ENCODE data around the gene CIITA. TPM values are rescaled to one million over a fixed set of nuclear protein-coding genes. Genes with fewer than 3 reads are reported as not detected.

Gene CIITA
- total RNA-seq, 1 experiment from 2014 or later, result 0.26 TPM

DNA sequence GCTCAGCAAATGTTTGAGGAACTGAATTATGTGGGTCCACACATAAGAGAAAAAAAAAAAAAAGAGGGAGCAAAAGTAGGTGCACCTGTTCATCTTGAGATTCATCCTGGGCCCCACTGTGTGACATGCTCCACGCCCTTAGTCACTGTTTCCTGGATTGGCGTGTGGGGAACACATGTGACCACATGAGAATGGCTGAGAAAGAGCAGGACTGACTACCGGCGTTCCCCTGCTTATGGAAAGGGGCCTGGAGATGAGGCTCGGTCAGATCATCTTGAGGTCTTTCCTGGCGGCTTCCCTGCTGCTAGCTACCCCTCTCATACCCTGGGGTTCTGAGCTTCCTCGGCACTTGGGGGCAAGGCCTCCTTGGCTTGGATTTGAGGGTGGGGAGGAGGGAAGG, 61.3 kb downstream of the CIITA start:
- no peaks in the 10 kb centered on the region for H3K9me3 Mint-ChIP-seq
- TF ChIP-seq RELA (CRISPR knock-in tag; IDR thresholded peaks at IDR 0.05; ENCODE audit: borderline replicate concordance), result no peak
- no peak for TF ChIP-seq RORB (CRISPR knock-in tag; IDR thresholded peaks at IDR 0.05)
- no peak for TF ChIP-seq NFE2L1 (CRISPR knock-in tag; IDR thresholded peaks at IDR 0.05)
- no peak for TF ChIP-seq FOXK1 (CRISPR knock-in tag; IDR thresholded peaks at IDR 0.05)
- TF ChIP-seq SMAD3 (CRISPR knock-in tag; IDR thresholded peaks at IDR 0.05; ENCODE audit: borderline replicate concordance), result no peak
- no peak for TF ChIP-seq PREB (CRISPR knock-in tag; IDR thresholded peaks at IDR 0.05; ENCODE audit: borderline replicate concordance)
- TF ChIP-seq HMGA2 (CRISPR knock-in tag; IDR thresholded peaks at IDR 0.05), result no peak
- no peak for TF ChIP-seq NFATC4 (CRISPR knock-in tag; IDR thresholded peaks at IDR 0.05)
- TF ChIP-seq CREM (CRISPR knock-in tag; IDR thresholded peaks at IDR 0.05), result no peak
- TF ChIP-seq HMGXB4 (CRISPR knock-in tag; IDR thresholded peaks at IDR 0.05), result no peak
- no peak for TF ChIP-seq ZNF532 (CRISPR knock-in tag; IDR thresholded peaks at IDR 0.05; ENCODE audit: borderline replicate concordance)
- no peak for TF ChIP-seq MYBL2 (CRISPR knock-in tag; IDR thresholded peaks at IDR 0.05)
- TF ChIP-seq ZNF416 (CRISPR knock-in tag; IDR thresholded peaks at IDR 0.05), result no peak
- no peak for TF ChIP-seq ZNF396 (CRISPR knock-in tag; IDR thresholded peaks at IDR 0.05; ENCODE audit: borderline replicate concordance)
- TF ChIP-seq, protein P1, sequence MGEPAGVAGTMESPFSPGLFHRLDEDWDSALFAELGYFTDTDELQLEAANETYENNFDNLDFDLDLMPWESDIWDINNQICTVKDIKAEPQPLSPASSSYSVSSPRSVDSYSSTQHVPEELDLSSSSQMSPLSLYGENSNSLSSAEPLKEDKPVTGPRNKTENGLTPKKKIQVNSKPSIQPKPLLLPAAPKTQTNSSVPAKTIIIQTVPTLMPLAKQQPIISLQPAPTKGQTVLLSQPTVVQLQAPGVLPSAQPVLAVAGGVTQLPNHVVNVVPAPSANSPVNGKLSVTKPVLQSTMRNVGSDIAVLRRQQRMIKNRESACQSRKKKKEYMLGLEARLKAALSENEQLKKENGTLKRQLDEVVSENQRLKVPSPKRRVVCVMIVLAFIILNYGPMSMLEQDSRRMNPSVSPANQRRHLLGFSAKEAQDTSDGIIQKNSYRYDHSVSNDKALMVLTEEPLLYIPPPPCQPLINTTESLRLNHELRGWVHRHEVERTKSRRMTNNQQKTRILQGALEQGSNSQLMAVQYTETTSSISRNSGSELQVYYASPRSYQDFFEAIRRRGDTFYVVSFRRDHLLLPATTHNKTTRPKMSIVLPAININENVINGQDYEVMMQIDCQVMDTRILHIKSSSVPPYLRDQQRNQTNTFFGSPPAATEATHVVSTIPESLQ (CRISPR knock-in tag; IDR thresholded peaks at IDR 0.05), result no peak
- no peak for TF ChIP-seq ZNF425 (CRISPR knock-in tag; conservative IDR thresholded peaks at IDR 0.05)
- TF ChIP-seq, protein P2, sequence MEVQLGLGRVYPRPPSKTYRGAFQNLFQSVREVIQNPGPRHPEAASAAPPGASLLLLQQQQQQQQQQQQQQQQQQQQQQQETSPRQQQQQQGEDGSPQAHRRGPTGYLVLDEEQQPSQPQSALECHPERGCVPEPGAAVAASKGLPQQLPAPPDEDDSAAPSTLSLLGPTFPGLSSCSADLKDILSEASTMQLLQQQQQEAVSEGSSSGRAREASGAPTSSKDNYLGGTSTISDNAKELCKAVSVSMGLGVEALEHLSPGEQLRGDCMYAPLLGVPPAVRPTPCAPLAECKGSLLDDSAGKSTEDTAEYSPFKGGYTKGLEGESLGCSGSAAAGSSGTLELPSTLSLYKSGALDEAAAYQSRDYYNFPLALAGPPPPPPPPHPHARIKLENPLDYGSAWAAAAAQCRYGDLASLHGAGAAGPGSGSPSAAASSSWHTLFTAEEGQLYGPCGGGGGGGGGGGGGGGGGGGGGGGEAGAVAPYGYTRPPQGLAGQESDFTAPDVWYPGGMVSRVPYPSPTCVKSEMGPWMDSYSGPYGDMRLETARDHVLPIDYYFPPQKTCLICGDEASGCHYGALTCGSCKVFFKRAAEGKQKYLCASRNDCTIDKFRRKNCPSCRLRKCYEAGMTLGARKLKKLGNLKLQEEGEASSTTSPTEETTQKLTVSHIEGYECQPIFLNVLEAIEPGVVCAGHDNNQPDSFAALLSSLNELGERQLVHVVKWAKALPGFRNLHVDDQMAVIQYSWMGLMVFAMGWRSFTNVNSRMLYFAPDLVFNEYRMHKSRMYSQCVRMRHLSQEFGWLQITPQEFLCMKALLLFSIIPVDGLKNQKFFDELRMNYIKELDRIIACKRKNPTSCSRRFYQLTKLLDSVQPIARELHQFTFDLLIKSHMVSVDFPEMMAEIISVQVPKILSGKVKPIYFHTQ (CRISPR knock-in tag; IDR thresholded peaks at IDR 0.05), result no peak
- H3K36me3 Mint-ChIP-seq, result peaks cover 16% of the 10 kb centered on the region; the same call in 1 of the 2 replicates
- ATAC-seq (no peak), DNase-seq (ENCODE audit: low spot score) (no peak)
- peaks cover 1% of the 10 kb centered on the region; the same call in 1 of the 2 replicates for H3K27me3 Mint-ChIP-seq (ENCODE audit: low read depth)
- no peak overlapping the region for H3K27ac Mint-ChIP-seq
- H3K4me3 Mint-ChIP-seq, result no peak overlapping the region
- POLR2A ChIA-PET, result no interaction called here
- H3K4me1 Mint-ChIP-seq, result peaks cover 30% of the 10 kb centered on the region
- CTCF ChIA-PET, result no interaction called here
